DOHH2 (cell line): Measurements from ENCODE around the gene CISD1.

ENCODE experiments used
- CTCF ChIP-seq: fragments of 200-600 bp; sonication (generic); IDR thresholded peaks from one replicate; pipeline ENCODE4 v1.5.1; 2014; ENCODE audit warnings: antibody characterized with exemption, mild to moderate bottlenecking, low read depth, low read length; ENCODE audit not compliant: poor library complexity, severe bottlenecking
- EZH2phosphoT487 ChIP-seq: fragments of 200-600 bp; sonication (generic); IDR thresholded peaks from 2 replicates; pipeline ENCODE4 v1.6.1; 2017; ENCODE audit warnings: borderline replicate concordance, mild to moderate bottlenecking, antibody characterized with exemption, low read length, moderate library complexity, mixed read lengths

GRCh38 chr10:58320351-58321049 lies 51.5 kb downstream of the CISD1 start:
- TF ChIP-seq CTCF (no peak), EZH2phosphoT487 (no peak)
